ENCODE data around the gene MOB2.

MOB2 gene

DNA sequence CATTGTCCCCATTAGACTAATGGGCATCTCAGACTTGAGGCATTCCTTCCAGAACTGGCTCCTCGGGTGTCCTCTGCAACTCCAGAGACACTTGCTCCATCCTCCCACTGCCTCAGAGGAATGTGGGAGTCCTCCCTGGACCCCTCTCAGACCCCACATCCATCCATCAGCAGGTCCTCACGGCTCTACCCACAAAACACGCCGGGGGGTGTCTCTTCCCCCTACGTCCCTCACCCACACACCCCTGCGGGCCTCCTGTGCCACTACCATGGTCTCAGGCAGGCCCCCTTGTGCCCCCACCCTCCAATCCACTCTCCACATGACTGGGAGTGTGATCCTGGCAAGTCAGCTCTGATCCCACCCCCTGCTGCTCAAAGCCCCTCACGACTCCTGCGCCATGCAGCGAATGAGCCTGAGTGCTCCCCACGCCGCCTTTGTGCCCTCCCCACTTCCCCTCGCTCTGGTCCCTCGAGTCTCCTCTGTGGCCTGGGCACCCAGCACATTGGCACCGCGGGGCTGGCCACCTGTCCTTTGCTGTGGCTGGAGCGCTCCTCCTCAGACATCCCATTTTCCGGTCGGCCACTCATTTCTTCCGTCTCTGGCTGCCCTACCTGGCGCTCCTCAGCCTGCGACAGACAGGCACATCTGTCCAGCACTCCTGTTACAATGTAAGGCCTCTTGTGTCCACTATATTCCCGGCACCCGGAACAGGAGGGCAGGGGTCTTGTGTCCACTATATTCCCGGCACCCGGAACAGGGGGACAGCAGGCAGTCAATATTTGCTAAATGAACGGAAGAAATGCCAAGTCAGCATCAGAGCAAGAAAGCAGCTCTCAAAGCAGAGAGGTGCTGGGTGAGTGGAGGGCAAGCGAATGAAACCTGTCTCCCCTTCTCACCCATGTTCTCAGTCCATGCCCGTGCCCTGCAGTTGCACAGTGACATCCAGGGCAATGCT lies 14.2 kb upstream of the MOB2 start:
- TF ChIP-seq POLR2A (IDR thresholded peaks at IDR 0.05; ENCODE audit: low read depth, low read length) (no peak), TAF1 (IDR thresholded peaks at IDR 0.05; ENCODE audit: low read depth, low read length) (no peak)
- no peak for DNase-seq (ENCODE audit: insufficient read length, low spot score)
- no peak for FAIRE-seq

DNA sequence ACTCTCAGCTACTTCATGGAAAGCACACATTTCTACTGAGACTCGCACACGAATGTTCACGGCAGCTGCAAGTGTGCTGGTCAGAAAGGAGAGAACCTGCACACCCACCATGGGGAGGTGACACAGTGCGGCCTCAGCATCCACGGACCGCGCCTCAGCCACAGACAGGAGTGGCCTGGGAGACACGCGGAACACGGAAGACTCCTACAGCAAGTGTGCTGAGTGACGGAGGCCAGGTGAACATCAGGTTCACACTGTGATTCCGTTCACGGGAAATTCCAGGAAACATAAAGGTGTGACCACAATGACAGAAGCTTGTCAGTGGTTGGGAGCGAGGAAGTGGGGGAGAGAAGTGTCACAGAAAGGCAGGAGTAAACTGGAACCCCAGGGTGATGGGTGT lies 13.3 kb upstream of the MOB2 start:
- no peak for FAIRE-seq
- TF ChIP-seq POLR2AphosphoS5 (IDR thresholded peaks at IDR 0.05; ENCODE audit: low read depth, low read length) (no peak), TAF1 (IDR thresholded peaks at IDR 0.05; ENCODE audit: low read depth, low read length) (no peak), POU2F2 (IDR thresholded peaks at IDR 0.05; ENCODE audit: low read depth, low read length) (no peak), POLR2A (IDR thresholded peaks at IDR 0.05; ENCODE audit: low read depth, low read length) (no peak), SPI1 (IDR thresholded peaks at IDR 0.05; ENCODE audit: low read depth, low read length) (no peak), PAX5 (IDR thresholded peaks at IDR 0.05; ENCODE audit: insufficient read depth, low read length, severe bottlenecking) (no peak)

GRCh38 chr11:1499261-1499890 lies 12.8 kb upstream of the MOB2 start:
- no peak for DNase-seq (ENCODE audit: insufficient read length, low spot score)
- peak; percentile 52 for FAIRE-seq
- no peak for TF ChIP-seq POLR2A (IDR thresholded peaks at IDR 0.05; ENCODE audit: low read depth, low read length)
- no peak for TF ChIP-seq SPI1 (IDR thresholded peaks at IDR 0.05; ENCODE audit: low read depth, low read length)
- TF ChIP-seq POLR2AphosphoS5 (IDR thresholded peaks at IDR 0.05; ENCODE audit: low read depth, low read length) = no peak
- TF ChIP-seq PAX5 (IDR thresholded peaks at IDR 0.05; ENCODE audit: insufficient read depth, low read length, severe bottlenecking) = no peak
- no peak for TF ChIP-seq TAF1 (IDR thresholded peaks at IDR 0.05; ENCODE audit: low read depth, low read length)
- no peak for TF ChIP-seq POU2F2 (IDR thresholded peaks at IDR 0.05; ENCODE audit: low read depth, low read length)

More for the DNA sequence above, 13.3 kb upstream of the MOB2 start:
- DNase-seq (ENCODE audit: insufficient read length, low spot score) = no peak

- no peak for TF ChIP-seq POLR2AphosphoS5 (IDR thresholded peaks at IDR 0.05; ENCODE audit: low read depth, low read length)
- no peak for TF ChIP-seq POU2F2 (IDR thresholded peaks at IDR 0.05; ENCODE audit: low read depth, low read length)
- TF ChIP-seq PAX5 (IDR thresholded peaks at IDR 0.05; ENCODE audit: insufficient read depth, low read length, severe bottlenecking) = no peak
- TF ChIP-seq TAF1 (IDR thresholded peaks at IDR 0.05; ENCODE audit: low read depth, low read length) = no peak
- no peak for TF ChIP-seq SPI1 (IDR thresholded peaks at IDR 0.05; ENCODE audit: low read depth, low read length)
- TF ChIP-seq POLR2A (IDR thresholded peaks at IDR 0.05; ENCODE audit: low read depth, low read length) = no peak
- FAIRE-seq = no peak
- DNase-seq (ENCODE audit: insufficient read length, low spot score) = no peak
These were observed 11.7 kb upstream of the MOB2 start for GRCh38 chr11:1498262-1498661.

- FAIRE-seq (no peak), DNase-seq (ENCODE audit: insufficient read length, low spot score) (no peak)
- no peak for TF ChIP-seq TAF1 (IDR thresholded peaks at IDR 0.05; ENCODE audit: low read depth, low read length)
- no peak for TF ChIP-seq SPI1 (IDR thresholded peaks at IDR 0.05; ENCODE audit: low read depth, low read length)
- TF ChIP-seq POLR2AphosphoS5 (IDR thresholded peaks at IDR 0.05; ENCODE audit: low read depth, low read length) = no peak
- no peak for TF ChIP-seq POU2F2 (IDR thresholded peaks at IDR 0.05; ENCODE audit: low read depth, low read length)
- TF ChIP-seq PAX5 (IDR thresholded peaks at IDR 0.05; ENCODE audit: insufficient read depth, low read length, severe bottlenecking) = no peak
- TF ChIP-seq POLR2A (IDR thresholded peaks at IDR 0.05; ENCODE audit: low read depth, low read length) = no peak
These were observed 11.0 kb upstream of the MOB2 start for GRCh38 chr11:1497600-1497999.

GRCh38 chr11:1496761-1497095 lies 10.1 kb upstream of the MOB2 start:
- no peak for TF ChIP-seq PAX5 (IDR thresholded peaks at IDR 0.05; ENCODE audit: insufficient read depth, low read length, severe bottlenecking)
- no peak for TF ChIP-seq POLR2AphosphoS5 (IDR thresholded peaks at IDR 0.05; ENCODE audit: low read depth, low read length)
- no peak for TF ChIP-seq TAF1 (IDR thresholded peaks at IDR 0.05; ENCODE audit: low read depth, low read length)
- TF ChIP-seq POLR2A (IDR thresholded peaks at IDR 0.05; ENCODE audit: low read depth, low read length) = no peak
- no peak for TF ChIP-seq SPI1 (IDR thresholded peaks at IDR 0.05; ENCODE audit: low read depth, low read length)
- no peak for TF ChIP-seq POU2F2 (IDR thresholded peaks at IDR 0.05; ENCODE audit: low read depth, low read length)
- no peak for FAIRE-seq
- DNase-seq (ENCODE audit: insufficient read length, low spot score) = no peak

- FAIRE-seq (no peak), DNase-seq (ENCODE audit: insufficient read length, low spot score) (no peak)
- no peak for TF ChIP-seq PAX5 (IDR thresholded peaks at IDR 0.05; ENCODE audit: insufficient read depth, low read length, severe bottlenecking)
- no peak for TF ChIP-seq SPI1 (IDR thresholded peaks at IDR 0.05; ENCODE audit: low read depth, low read length)
- TF ChIP-seq TAF1 (IDR thresholded peaks at IDR 0.05; ENCODE audit: low read depth, low read length) = no peak
- no peak for TF ChIP-seq POLR2A (IDR thresholded peaks at IDR 0.05; ENCODE audit: low read depth, low read length)
- no peak for TF ChIP-seq POLR2AphosphoS5 (IDR thresholded peaks at IDR 0.05; ENCODE audit: low read depth, low read length)
These were observed 9.6 kb upstream of the MOB2 start for GRCh38 chr11:1496091-1496760.

- TF ChIP-seq POLR2AphosphoS5 (IDR thresholded peaks at IDR 0.05; ENCODE audit: low read depth, low read length) (no peak), PAX5 (IDR thresholded peaks at IDR 0.05; ENCODE audit: insufficient read depth, low read length, severe bottlenecking) (no peak), POLR2A (IDR thresholded peaks at IDR 0.05; ENCODE audit: low read depth, low read length) (no peak), SPI1 (IDR thresholded peaks at IDR 0.05; ENCODE audit: low read depth, low read length) (no peak), POU2F2 (IDR thresholded peaks at IDR 0.05; ENCODE audit: low read depth, low read length) (no peak), TAF1 (IDR thresholded peaks at IDR 0.05; ENCODE audit: low read depth, low read length) (no peak)
- DNase-seq (ENCODE audit: insufficient read length, low spot score) = no peak
- FAIRE-seq = no peak
These were observed 8.1 kb upstream of the MOB2 start for GRCh38 chr11:1494650-1495049.

DNA sequence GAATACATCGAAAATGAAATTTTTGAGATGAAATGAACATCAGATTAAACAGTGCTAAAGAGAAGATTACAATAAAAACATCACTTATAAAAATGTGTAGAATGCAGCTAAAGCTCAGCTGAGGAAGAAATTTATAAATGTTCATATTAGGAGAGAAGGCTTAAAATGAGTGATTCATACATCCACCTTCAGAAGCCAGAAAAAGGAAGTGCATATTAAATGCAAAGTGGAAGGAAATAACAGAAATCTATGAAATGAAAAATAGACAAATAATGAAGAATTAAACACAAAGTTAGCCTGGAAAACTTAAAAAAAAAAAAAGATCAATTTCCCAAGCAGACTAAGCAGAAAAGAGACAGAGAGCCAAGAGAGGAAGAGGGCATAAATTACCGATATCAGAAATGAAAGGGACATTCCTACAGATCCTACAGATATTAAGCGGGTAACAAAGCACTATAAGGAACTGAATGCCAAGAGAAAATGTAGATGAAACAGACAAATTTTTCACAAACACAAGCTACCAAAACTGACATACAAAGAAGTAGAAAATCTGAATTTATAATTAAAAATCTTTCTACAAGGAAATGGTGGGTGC lies 7.2 kb upstream of the MOB2 start:
- DNase-seq (ENCODE audit: insufficient read length, low spot score) = no peak
- no peak for FAIRE-seq
- TF ChIP-seq SPI1 (IDR thresholded peaks at IDR 0.05; ENCODE audit: low read depth, low read length) (no peak), TAF1 (IDR thresholded peaks at IDR 0.05; ENCODE audit: low read depth, low read length) (no peak), POLR2AphosphoS5 (IDR thresholded peaks at IDR 0.05; ENCODE audit: low read depth, low read length) (no peak), POLR2A (IDR thresholded peaks at IDR 0.05; ENCODE audit: low read depth, low read length) (no peak), POU2F2 (IDR thresholded peaks at IDR 0.05; ENCODE audit: low read depth, low read length) (no peak), PAX5 (IDR thresholded peaks at IDR 0.05; ENCODE audit: insufficient read depth, low read length, severe bottlenecking) (no peak)
